Measurements from ENCODE around the gene MIXL1. TPM values are rescaled to one million over a fixed set of nuclear protein-coding genes. Genes with fewer than 3 reads are reported as not detected.
"Not testable (repeated sequence)": the region's sequence is repeated elsewhere in the genome, so short reads cannot be mapped to it uniquely, and the experiment has no call there.

The MIXL1 gene
- polyA plus RNA-seq, 1 donor: 0.28 TPM

- no peaks in the 10 kb centered on the region for H3K9me3 ChIP-seq (ENCODE audit: control insufficient read depth, low read depth, low read length)
- H3K4me3 ChIP-seq (ENCODE audit: low read length): no peak overlapping the region
- no peak overlapping the region for H3K27ac ChIP-seq (ENCODE audit: low read length)
- H3K36me3 ChIP-seq (ENCODE audit: control insufficient read depth, insufficient read depth, low read length): peaks cover 4% of the 10 kb centered on the region
- WGBS (ENCODE audit: insufficient coverage, low lambda C conversion rate): 100% methylated on average over 1 of the region's 3 CpGs
- DNase-seq: no peak
- H3K4me1 ChIP-seq (ENCODE audit: control insufficient read depth, insufficient read depth, low read length): no peaks in the 10 kb centered on the region
- H3K27me3 ChIP-seq (ENCODE audit: control insufficient read depth, insufficient read depth, low read length): no peaks in the 10 kb centered on the region
These were observed 16.0 kb downstream of the MIXL1 start for GRCh38 chr1:226239421-226239820.

GRCh38 chr1:226248091-226248490 lies 24.6 kb downstream of the MIXL1 start:
- Histone ChIP-seq H3K27me3 (ENCODE audit: control insufficient read depth, insufficient read depth, low read length) (no peaks in the 10 kb centered on the region), H3K36me3 (ENCODE audit: control insufficient read depth, insufficient read depth, low read length) (peaks cover 3% of the 10 kb centered on the region), H3K4me1 (ENCODE audit: control insufficient read depth, insufficient read depth, low read length) (no peaks in the 10 kb centered on the region), H3K9me3 (ENCODE audit: control insufficient read depth, low read depth, low read length) (no peaks in the 10 kb centered on the region), H3K27ac (ENCODE audit: low read length) (no peak overlapping the region), H3K4me3 (ENCODE audit: low read length) (no peak overlapping the region)
- DNase-seq: no peak
- 75% methylated on average over 1 of the region's 2 CpGs for WGBS (ENCODE audit: insufficient coverage, low lambda C conversion rate)

- H3K27me3 ChIP-seq (ENCODE audit: control insufficient read depth, insufficient read depth, low read length): no peaks in the 10 kb centered on the region
- H3K9me3 ChIP-seq (ENCODE audit: control insufficient read depth, low read depth, low read length): no peaks in the 10 kb centered on the region
- no peak overlapping the region for H3K4me3 ChIP-seq (ENCODE audit: low read length)
- peaks cover 4% of the 10 kb centered on the region for H3K36me3 ChIP-seq (ENCODE audit: control insufficient read depth, insufficient read depth, low read length)
- H3K27ac ChIP-seq (ENCODE audit: low read length): no peak overlapping the region
- no peaks in the 10 kb centered on the region for H3K4me1 ChIP-seq (ENCODE audit: control insufficient read depth, insufficient read depth, low read length)
- DNase-seq: no peak
- WGBS (ENCODE audit: insufficient coverage, low lambda C conversion rate): 90% methylated on average over 2 of the region's 3 CpGs
These were observed 25.3 kb downstream of the MIXL1 start for GRCh38 chr1:226248796-226249195.

- Histone ChIP-seq H3K4me3 (ENCODE audit: low read length) (no peak overlapping the region), H3K4me1 (ENCODE audit: control insufficient read depth, insufficient read depth, low read length) (no peaks in the 10 kb centered on the region), H3K27me3 (ENCODE audit: control insufficient read depth, insufficient read depth, low read length) (no peaks in the 10 kb centered on the region), H3K36me3 (ENCODE audit: control insufficient read depth, insufficient read depth, low read length) (peaks cover 3% of the 10 kb centered on the region), H3K9me3 (ENCODE audit: control insufficient read depth, low read depth, low read length) (no peaks in the 10 kb centered on the region), H3K27ac (ENCODE audit: low read length) (no peak overlapping the region)
- no CpG with 5 or more reads among the region's 1 CpG for WGBS (ENCODE audit: insufficient coverage, low lambda C conversion rate)
- no peak for DNase-seq
These were observed 27.0 kb downstream of the MIXL1 start for GRCh38 chr1:226250511-226250910.

GRCh38 chr1:226252841-226253240 lies 29.4 kb downstream of the MIXL1 start:
- not testable (repeated sequence) for H3K27ac ChIP-seq (ENCODE audit: low read length); H3K27me3 ChIP-seq (ENCODE audit: control insufficient read depth, insufficient read depth, low read length); H3K36me3 ChIP-seq (ENCODE audit: control insufficient read depth, insufficient read depth, low read length); H3K4me3 ChIP-seq (ENCODE audit: low read length); DNase-seq; H3K9me3 ChIP-seq (ENCODE audit: control insufficient read depth, low read depth, low read length); H3K4me1 ChIP-seq (ENCODE audit: control insufficient read depth, insufficient read depth, low read length)
- no CpG with 5 or more reads among the region's 7 CpGs for WGBS (ENCODE audit: insufficient coverage, low lambda C conversion rate)

DNA sequence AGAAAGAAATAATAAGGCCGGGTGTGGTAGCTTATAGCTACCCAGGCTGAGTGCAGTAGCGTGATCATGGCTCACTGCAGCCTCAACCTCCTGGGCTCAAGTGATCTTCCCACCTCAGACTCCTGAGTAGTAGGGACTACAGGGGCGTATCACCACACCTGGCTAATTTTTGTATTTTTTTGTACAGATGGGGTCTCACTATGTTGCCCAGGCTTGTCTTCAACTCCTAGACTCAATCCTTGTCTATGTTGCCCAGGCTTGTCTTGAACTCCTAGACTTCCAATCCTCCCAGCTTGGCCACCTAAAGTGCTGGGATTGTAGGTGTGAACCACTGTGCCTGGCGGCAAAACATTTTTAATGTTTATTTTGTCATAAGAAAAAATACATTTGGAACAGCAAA lies 30.5 kb downstream of the MIXL1 start:
- DNase-seq: no peak
- no peak overlapping the region for H3K4me3 ChIP-seq (ENCODE audit: low read length)
- no peak overlapping the region for H3K27ac ChIP-seq (ENCODE audit: low read length)
- no peaks in the 10 kb centered on the region for H3K27me3 ChIP-seq (ENCODE audit: control insufficient read depth, insufficient read depth, low read length)
- 91% methylated on average over 3 of the region's 4 CpGs for whole genome bisulfite sequencing (ENCODE audit: insufficient coverage, low lambda C conversion rate)
- no peaks in the 10 kb centered on the region for H3K9me3 ChIP-seq (ENCODE audit: control insufficient read depth, low read depth, low read length)
- peaks cover 3% of the 10 kb centered on the region for H3K36me3 ChIP-seq (ENCODE audit: control insufficient read depth, insufficient read depth, low read length)
- H3K4me1 ChIP-seq (ENCODE audit: control insufficient read depth, insufficient read depth, low read length): no peaks in the 10 kb centered on the region

GRCh38 chr1:226255380-226255779 lies 31.9 kb downstream of the MIXL1 start:
- no peaks in the 10 kb centered on the region for H3K27me3 ChIP-seq (ENCODE audit: control insufficient read depth, insufficient read depth, low read length)
- H3K4me3 ChIP-seq (ENCODE audit: low read length): no peak overlapping the region
- H3K36me3 ChIP-seq (ENCODE audit: control insufficient read depth, insufficient read depth, low read length): peaks cover 3% of the 10 kb centered on the region
- WGBS (ENCODE audit: insufficient coverage, low lambda C conversion rate): 93% methylated on average over 2 of the region's 3 CpGs
- no peak for DNase-seq
- H3K27ac ChIP-seq (ENCODE audit: low read length): no peak overlapping the region
- no peaks in the 10 kb centered on the region for H3K4me1 ChIP-seq (ENCODE audit: control insufficient read depth, insufficient read depth, low read length)
- H3K9me3 ChIP-seq (ENCODE audit: control insufficient read depth, low read depth, low read length): no peaks in the 10 kb centered on the region

DNA sequence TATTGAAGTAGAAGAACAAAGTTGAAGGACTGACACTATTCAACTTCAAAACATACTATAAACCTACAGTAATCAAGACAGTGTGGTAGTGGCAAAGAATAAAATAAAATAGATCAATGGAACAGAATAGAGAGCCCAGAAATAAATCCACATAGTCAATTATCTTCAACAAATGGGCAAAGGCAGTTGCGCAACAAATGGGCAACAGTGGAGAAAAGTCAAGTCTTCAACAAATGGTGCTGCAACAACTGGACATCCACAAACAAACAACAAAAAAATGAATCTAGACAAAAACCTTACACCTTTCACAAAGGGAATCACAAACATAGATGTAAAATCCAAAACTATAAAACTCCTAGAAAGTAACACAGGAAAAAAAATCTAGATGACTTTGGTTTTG lies 38.4 kb downstream of the MIXL1 start:
- DNase-seq: no peak
- H3K27me3 ChIP-seq (ENCODE audit: control insufficient read depth, insufficient read depth, low read length): no peaks in the 10 kb centered on the region
- peaks cover 3% of the 10 kb centered on the region for H3K36me3 ChIP-seq (ENCODE audit: control insufficient read depth, insufficient read depth, low read length)
- H3K27ac ChIP-seq (ENCODE audit: low read length): no peak overlapping the region
- no peak overlapping the region for H3K4me3 ChIP-seq (ENCODE audit: low read length)
- WGBS (ENCODE audit: insufficient coverage, low lambda C conversion rate): 100% methylated on average over 1 of the region's 1 CpG
- no peaks in the 10 kb centered on the region for H3K9me3 ChIP-seq (ENCODE audit: control insufficient read depth, low read depth, low read length)
- no peaks in the 10 kb centered on the region for H3K4me1 ChIP-seq (ENCODE audit: control insufficient read depth, insufficient read depth, low read length)

- WGBS (ENCODE audit: insufficient coverage, low lambda C conversion rate): no CpG with 5 or more reads among the region's 3 CpGs
- Histone ChIP-seq H3K27ac (ENCODE audit: low read length) (no peak overlapping the region), H3K4me3 (ENCODE audit: low read length) (no peak overlapping the region), H3K4me1 (ENCODE audit: control insufficient read depth, insufficient read depth, low read length) (no peaks in the 10 kb centered on the region), H3K9me3 (ENCODE audit: control insufficient read depth, low read depth, low read length) (no peaks in the 10 kb centered on the region), H3K36me3 (ENCODE audit: control insufficient read depth, insufficient read depth, low read length) (peaks cover 3% of the 10 kb centered on the region), H3K27me3 (ENCODE audit: control insufficient read depth, insufficient read depth, low read length) (no peaks in the 10 kb centered on the region)
- peak in 1 of 2 donors; percentile 17 for DNase-seq
These were observed 45.1 kb downstream of the MIXL1 start for GRCh38 chr1:226268421-226269124.

DNA sequence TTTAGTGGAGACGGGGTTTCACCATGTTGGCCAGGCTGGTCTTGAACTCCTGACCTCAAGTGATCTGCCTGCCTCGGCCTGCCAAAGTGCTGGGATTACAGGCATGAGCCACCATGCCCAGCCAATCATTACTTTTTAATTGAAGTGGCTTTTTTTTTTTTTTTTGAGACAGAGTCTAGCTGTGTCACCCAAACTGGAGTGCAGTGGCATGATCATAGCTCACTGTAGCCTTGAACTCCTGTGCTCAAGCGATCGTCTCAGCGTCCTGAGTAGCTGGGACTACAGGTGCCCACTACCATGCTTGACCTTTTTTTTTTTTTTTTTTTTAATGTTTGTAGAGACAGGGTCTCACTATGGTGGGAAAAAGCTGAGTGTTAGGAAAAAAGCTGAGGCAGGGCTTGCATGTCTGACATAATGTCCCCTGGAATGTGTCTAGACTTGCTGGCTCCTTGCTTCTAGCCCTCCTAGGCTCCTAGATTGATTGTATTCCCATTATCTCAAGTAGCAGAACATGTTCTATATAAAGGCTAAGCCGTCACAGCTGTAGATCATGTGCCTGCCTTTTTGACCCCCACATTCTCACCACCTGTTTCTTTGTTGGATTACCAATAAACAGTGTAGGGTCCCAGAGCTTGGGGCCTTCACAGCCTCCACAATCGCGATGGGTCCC lies 48.9 kb downstream of the MIXL1 start:
- H3K27ac ChIP-seq (ENCODE audit: low read length); H3K36me3 ChIP-seq (ENCODE audit: control insufficient read depth, insufficient read depth, low read length); H3K27me3 ChIP-seq (ENCODE audit: control insufficient read depth, insufficient read depth, low read length); DNase-seq; H3K9me3 ChIP-seq (ENCODE audit: control insufficient read depth, low read depth, low read length); H3K4me1 ChIP-seq (ENCODE audit: control insufficient read depth, insufficient read depth, low read length); H3K4me3 ChIP-seq (ENCODE audit: low read length): not testable (repeated sequence)
- WGBS (ENCODE audit: insufficient coverage, low lambda C conversion rate): 100% methylated on average over 1 of the region's 8 CpGs

DNA sequence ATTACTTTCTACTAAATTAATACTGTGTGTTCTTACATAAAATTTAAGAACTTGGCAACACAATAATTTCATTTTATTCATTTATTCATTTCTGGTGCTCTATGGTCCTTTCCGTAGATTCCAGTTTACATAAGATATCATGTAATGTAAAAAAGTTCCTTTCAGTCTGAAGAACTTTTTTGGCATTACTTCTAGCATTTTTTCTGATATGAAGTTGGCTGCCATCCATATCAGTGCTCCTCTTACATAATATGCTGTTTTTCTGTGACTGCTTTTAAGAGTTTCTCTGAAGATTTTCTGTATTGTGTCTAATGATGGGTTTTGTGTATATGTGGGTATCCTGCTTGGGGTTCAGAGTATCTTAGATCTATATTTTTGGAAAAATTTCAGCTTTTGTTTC lies 50.7 kb downstream of the MIXL1 start:
- no CpG with 5 or more reads among the region's 1 CpG for WGBS (ENCODE audit: insufficient coverage, low lambda C conversion rate)
- H3K27ac ChIP-seq (ENCODE audit: low read length): no peak overlapping the region
- DNase-seq: no peak
- no peaks in the 10 kb centered on the region for H3K9me3 ChIP-seq (ENCODE audit: control insufficient read depth, low read depth, low read length)
- no peaks in the 10 kb centered on the region for H3K4me1 ChIP-seq (ENCODE audit: control insufficient read depth, insufficient read depth, low read length)
- no peaks in the 10 kb centered on the region for H3K36me3 ChIP-seq (ENCODE audit: control insufficient read depth, insufficient read depth, low read length)
- H3K27me3 ChIP-seq (ENCODE audit: control insufficient read depth, insufficient read depth, low read length): no peaks in the 10 kb centered on the region
- H3K4me3 ChIP-seq (ENCODE audit: low read length): no peak overlapping the region

All from large intestine (tissue), 3 donors.